H7 (cell line): Measurements from ENCODE around the gene NEDD4L. TPM values are rescaled to one million over a fixed set of nuclear protein-coding genes. Genes with fewer than 3 reads are reported as not detected.

Experiments used
- DNase-seq: peaks from one replicate; pipeline ENCODE4 v3.0.0; 2012
- H3K27me3 ChIP-seq: 2 replicates; pipeline ENCODE4 v1.6.0; 2011; ENCODE audit warnings: mild to moderate bottlenecking, low read length; ENCODE audit not compliant: control insufficient read depth, insufficient read depth
- H3K36me3 ChIP-seq: replicated peaks from 2 replicates; pipeline ENCODE4 v1.5.1; 2011; ENCODE audit warnings: low read length; ENCODE audit not compliant: control insufficient read depth, insufficient read depth
- H3K4me3 ChIP-seq: 2 replicates; pipeline ENCODE4 v1.5.1; 2011; ENCODE audit warnings: low read depth, mild to moderate bottlenecking, control low read depth, low read length, moderate library complexity; ENCODE audit not compliant: insufficient read depth
- total RNA-seq: library from RNA; depleted of rRNA; stranded (reverse); fragments of >200 nt; shearing (Covaris generic); gene quantifications from 2 replicates; pipeline ENCODE4 v1.2.3, GENCODE V29; 2014

NEDD4L gene
- total RNA-seq, 1 experiment from 2014 or later: 39.8 TPM

GRCh38 chr18:58402247-58402646, 358.2 kb downstream of the NEDD4L start:
- DNase-seq: no peak
- Histone ChIP-seq H3K27me3 (no peaks in the 10 kb centered on the region), H3K36me3 (no peaks in the 10 kb centered on the region), H3K4me3 (no peak overlapping the region)

- Histone ChIP-seq H3K4me3 (no peak overlapping the region), H3K27me3 (no peaks in the 10 kb centered on the region), H3K36me3 (no peaks in the 10 kb centered on the region)
- DNase-seq: peak; percentile 42
These were observed 359.1 kb downstream of the NEDD4L start for GRCh38 chr18:58402951-58403702.

- Histone ChIP-seq H3K27me3 (no peaks in the 10 kb centered on the region), H3K4me3 (no peak overlapping the region), H3K36me3 (no peaks in the 10 kb centered on the region)
- no peak for DNase-seq
These were observed 359.9 kb downstream of the NEDD4L start for GRCh38 chr18:58403799-58404455.

- H3K27me3 ChIP-seq: no peaks in the 10 kb centered on the region
- H3K36me3 ChIP-seq: no peaks in the 10 kb centered on the region
- DNase-seq: peak; percentile 42
- no peak overlapping the region for H3K4me3 ChIP-seq
These were observed 361.3 kb downstream of the NEDD4L start for GRCh38 chr18:58405107-58405898.

GRCh38 chr18:58407263-58407648, 363.2 kb downstream of the NEDD4L start:
- Histone ChIP-seq H3K27me3 (no peaks in the 10 kb centered on the region), H3K36me3 (no peaks in the 10 kb centered on the region), H3K4me3 (no peak overlapping the region)
- DNase-seq: no peak

- DNase-seq: peak; percentile 71
- H3K4me3 ChIP-seq: no peak overlapping the region
- H3K27me3 ChIP-seq: no peaks in the 10 kb centered on the region
- no peaks in the 10 kb centered on the region for H3K36me3 ChIP-seq
These were observed 363.8 kb downstream of the NEDD4L start for GRCh38 chr18:58407649-58408407.

GRCh38 chr18:58408665-58409064, 364.6 kb downstream of the NEDD4L start:
- DNase-seq: no peak
- no peak overlapping the region for H3K4me3 ChIP-seq
- no peaks in the 10 kb centered on the region for H3K36me3 ChIP-seq
- H3K27me3 ChIP-seq: no peaks in the 10 kb centered on the region

GRCh38 chr18:58409802-58410445, 365.9 kb downstream of the NEDD4L start:
- Histone ChIP-seq H3K27me3 (no peaks in the 10 kb centered on the region), H3K4me3 (no peak overlapping the region), H3K36me3 (no peaks in the 10 kb centered on the region)
- no peak for DNase-seq

- Histone ChIP-seq H3K36me3 (no peaks in the 10 kb centered on the region), H3K27me3 (no peaks in the 10 kb centered on the region; the same call in 1 of the 2 replicates)
- DNase-seq: no peak
These were observed 367.3 kb downstream of the NEDD4L start for GRCh38 chr18:58411323-58411722.

GRCh38 chr18:58412844-58413666, 369.0 kb downstream of the NEDD4L start:
- H3K4me3 ChIP-seq: no peak overlapping the region
- H3K27me3 ChIP-seq: no peaks in the 10 kb centered on the region; the same call in 1 of the 2 replicates
- no peaks in the 10 kb centered on the region for H3K36me3 ChIP-seq
- no peak for DNase-seq

More at GRCh38 chr18:58411323-58411722, 367.3 kb downstream of the NEDD4L start:
- no peak overlapping the region for H3K4me3 ChIP-seq

- Histone ChIP-seq H3K4me3 (no peak overlapping the region), H3K36me3 (no peaks in the 10 kb centered on the region), H3K27me3 (no peaks in the 10 kb centered on the region; the same call in 1 of the 2 replicates)
- no peak for DNase-seq
These were observed 369.9 kb downstream of the NEDD4L start for GRCh38 chr18:58413667-58414628.

GRCh38 chr18:58416014-58416703, 372.1 kb downstream of the NEDD4L start:
- no peaks in the 10 kb centered on the region; the same call in 1 of the 2 replicates for H3K27me3 ChIP-seq
- no peaks in the 10 kb centered on the region for H3K36me3 ChIP-seq
- no peak for DNase-seq
- H3K4me3 ChIP-seq: no peak overlapping the region
